ENCODE measurements around the gene DNAH12.

DNA sequence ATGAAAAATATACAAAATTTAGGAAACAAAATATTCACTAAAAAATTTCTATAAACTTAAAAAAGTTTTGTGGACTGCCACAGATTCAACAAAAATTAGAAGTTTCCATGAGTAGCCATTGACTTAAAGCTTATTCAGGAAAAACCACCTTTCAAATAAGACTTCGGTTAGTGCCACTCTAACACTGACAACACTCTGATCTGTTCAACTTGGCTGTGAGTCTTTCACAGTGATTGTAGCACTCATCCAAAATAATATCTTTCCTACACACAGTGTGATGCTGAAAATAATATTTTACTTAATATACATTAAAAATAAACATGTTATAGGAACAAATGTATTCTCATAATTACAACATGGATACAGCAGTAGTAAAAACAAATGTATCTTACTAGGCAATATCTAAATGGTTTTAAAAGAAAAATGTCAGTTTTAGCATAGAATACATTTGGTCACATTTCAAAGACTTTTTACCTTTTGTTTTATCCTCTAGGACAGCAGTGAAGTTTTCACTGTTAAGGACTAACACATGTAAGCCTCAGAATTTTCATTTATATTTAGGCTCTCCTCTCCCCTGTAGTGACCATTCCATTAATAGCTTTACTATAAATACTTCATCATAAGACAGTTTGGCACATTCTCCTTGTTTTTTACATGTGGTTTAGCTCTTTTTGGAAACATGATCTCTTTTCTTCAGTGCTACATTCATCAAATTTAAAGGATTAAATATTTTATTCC, 251.8 kb downstream of the DNAH12 start, which contains the start of gene ASB14:
- no peak for TF ChIP-seq CBX8 (IDR thresholded peaks at IDR 0.05)
- TF ChIP-seq POLR2A (IDR thresholded peaks at IDR 0.05; ENCODE audit: low read length), result no peak
- TF ChIP-seq PHF8 (IDR thresholded peaks at IDR 0.05; ENCODE audit: borderline replicate concordance, low read depth), result no peak

Data from A549 (cell line).